Raji (cell line): ENCODE data around the gene LRP1.

Experiments used
- POLR2A ChIP-seq: IDR thresholded peaks from 2 replicates; pipeline ENCODE4 v1.6.1; 2011; ENCODE audit warnings: low read depth, low read length, control low read depth; ENCODE audit not compliant: insufficient read depth

The LRP1 gene

GRCh38 chr12:57101892-57102695 is 26.2 kb upstream of the LRP1 start:
- no peak for TF ChIP-seq POLR2A

GRCh38 chr12:57103856-57104255 is 24.4 kb upstream of the LRP1 start:
- TF ChIP-seq POLR2A, result no peak

- no peak for TF ChIP-seq POLR2A
Observed at GRCh38 chr12:57104292-57104910, 23.9 kb upstream of the LRP1 start.

- TF ChIP-seq POLR2A, result no peak
Observed at GRCh38 chr12:57105011-57105753, 23.1 kb upstream of the LRP1 start.

GRCh38 chr12:57106021-57106708 is 22.1 kb upstream of the LRP1 start:
- TF ChIP-seq POLR2A, result no peak

- TF ChIP-seq POLR2A, result no peak
Observed at GRCh38 chr12:57107456-57108155, 20.7 kb upstream of the LRP1 start.

- no peak for TF ChIP-seq POLR2A
Observed at GRCh38 chr12:57109207-57110103, 18.8 kb upstream of the LRP1 start.

- peak; percentile 59 for TF ChIP-seq POLR2A
Observed at GRCh38 chr12:57110104-57111030, 17.9 kb upstream of the LRP1 start.

- peak; percentile 72 for TF ChIP-seq POLR2A
Observed at GRCh38 chr12:57111031-57111734, 17.1 kb upstream of the LRP1 start, which contains the start of gene STAT6. Gene STAT6, minus strand, starts transcription at chr12:57111362. Its CDS starts 3,084 bp downstream, at chr12:57108278.

GRCh38 chr12:57112492-57113294 is 15.6 kb upstream of the LRP1 start:
- TF ChIP-seq POLR2A, result no peak
